Adrenal gland (tissue), 12 donors: ENCODE results near the gene CLDN24. TPM values are rescaled to one million over a fixed set of nuclear protein-coding genes. Genes with fewer than 3 reads are reported as not detected.
A peak's percentile ranks its signal among the peaks of the same experiment; 100 is the strongest.

Experiments used
- DNase-seq, 7 donors: peaks; one replicate each; pipeline ENCODE4 v3.0.0-alpha.2; 2019 to 2020
- H3K27ac ChIP-seq, 5 donors: fragments of 200-600 bp; sonication (generic) in 4 of 5; 1 replicate in 3 of 5; 2 replicates in 2 of 5; pipeline versions ENCODE4 v1.5.1 to v1.8.0; 2016 to 2020; ENCODE audit warnings: mild to moderate bottlenecking in 1 of 5
- H3K27me3 ChIP-seq: fragments of 200-600 bp; 2 replicates; pipeline ENCODE4 v1.8.0; 2021
- H3K36me3 ChIP-seq, 2 donors: fragments of 200-600 bp; replicated peaks in 1 of 2; 1 replicate in 1 of 2; 2 replicates in 1 of 2; pipeline versions ENCODE4 v1.5.1 to v1.8.0; 2018 to 2022
- H3K4me1 ChIP-seq, 2 donors: fragments of 200-600 bp; replicated peaks in 1 of 2; 1 replicate in 1 of 2; 2 replicates in 1 of 2; pipeline versions ENCODE4 v1.5.1 to v1.8.0; 2018 to 2021
- H3K4me3 ChIP-seq, 4 donors: fragments of 200-600 bp; sonication (generic) in 3 of 4; one replicate each; pipeline ENCODE4 v1.5.1; 2016 to 2018
- H3K9me3 ChIP-seq, 3 donors: fragments of 200-600 bp; sonication (generic) in 1 of 3; replicated peaks in 1 of 3; 1 replicate in 2 of 3; 2 replicates in 1 of 3; pipeline versions ENCODE4 v1.5.1 to v1.8.0; 2016 to 2021
- POLR2A ChIP-seq, 2 donors: fragments of 450-650 bp; IDR thresholded peaks; one replicate each; pipeline ENCODE4 v1.6.1; 2017; ENCODE audit warnings: antibody characterized with exemption in 2 of 2, mild to moderate bottlenecking in 2 of 2, moderate library complexity in 1 of 2
- WGBS, 4 donors: extraction: QIAGEN DNeasy Blood & Tissue Kit in 2 of 4; methylation state at CpG; one replicate each; pipeline versions ENCODE4 v1.1.5 to v1.1.7; 2013 to 2017; 5-methylcytosine and 5-hydroxymethylcytosine counted together
- intact Hi-C, 2 donors: fragments of 100-400 bp; cut with DNase I; formaldehyde crosslinking; loops; one replicate each; pipeline versions ENCODE4 v1.14.1 to v1.15.0; 2022 to 2023
- polyA plus RNA-seq, 3 donors: library from polyadenylated mRNA; stranded (reverse); fragments of 200-250 nt in 2 of 3; fragments of 350-450 nt in 1 of 3; fragmentation: Illumina TruSeq in 1 of 3; extraction: RNeasy Lipid Tissue Mini Kit (QIAGEN cat#74804) in 1 of 3; gene quantifications; one replicate each; pipeline ENCODE4 v1.2.3, GENCODE V29; 2013 to 2014
- total RNA-seq, 9 donors: library from RNA; depleted of rRNA in 4 of 9; stranded (reverse); fragments of >200 nt in 4 of 9; fragments of 120-200 nt in 1 of 9; fragmentation: NEBNext Ultra II Directional in 1 of 9; extraction: Animal tissue kit (Norgen Biotek cat#: 25700) in 1 of 9; gene quantifications; one replicate each; pipeline versions ENCODE4 v1.1.0 to v1.2.4, GENCODE V29; 2013 to 2023
- TF ChIP-seq, protein P1 (sequence below), 6 experiments: fragments of 450-650 bp in 4 of 6; fragments of 200-600 bp in 2 of 6; sonication (generic) in 1 of 6; IDR thresholded peaks; 1 replicate in 5 of 6; 2 replicates in 1 of 6; pipeline versions ENCODE4 v1.5.1 to v1.8.0; 2016 to 2021; ENCODE audit warnings: antibody characterized with exemption in 6 of 6, mild to moderate bottlenecking in 2 of 6, moderate library complexity in 1 of 6
- donor health status: healthy with polysubstance abuse.
- donor health status: Bipolar disorder and iron deficiency.
- donor health status: DM: yes; HTN: yes; CAD: no.
- donor health status: DM: no; HTN: no; CAD: no.
- donor health status: DM: no; HTN: no; CAD: no.
- donor health status: DM: yes; HTN: yes; CAD: no.

Gene CLDN24
- total and polyA plus RNA-seq, 12 donors: not detected

DNA sequence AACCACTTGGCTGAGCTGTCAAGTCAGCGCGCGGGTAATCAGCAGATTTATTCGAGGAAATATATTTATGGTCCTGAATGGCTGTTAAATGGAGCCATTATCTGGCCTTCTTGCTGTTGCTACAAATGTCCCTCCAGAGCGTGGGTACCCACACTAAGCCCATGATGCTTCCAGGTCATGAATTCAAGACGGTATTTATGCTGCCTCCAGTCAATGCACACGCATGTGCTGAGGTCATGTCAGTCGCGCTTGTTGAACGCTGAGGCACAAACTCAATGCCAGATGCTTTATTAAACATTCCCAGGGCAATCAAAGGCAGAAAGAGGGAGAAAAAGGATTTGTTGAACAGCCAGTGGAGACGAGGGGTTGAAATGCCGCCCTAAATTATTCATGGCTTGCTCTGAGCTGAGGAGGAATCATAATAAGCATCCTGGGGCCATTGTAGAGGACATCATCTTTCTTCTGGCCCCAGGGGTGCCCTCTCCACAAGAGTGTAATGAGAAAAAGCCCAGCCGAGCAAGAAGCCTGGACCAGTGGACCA, 36.1 kb upstream of the CLDN24 start:
- 84 to 87% (median 85%) methylated on average over 13 of the region's 13 CpGs for WGBS, 4 donors
- intact Hi-C loops: no loop called here
- Histone ChIP-seq H3K36me3 (no peaks in the 10 kb centered on the region), H3K4me1 (peaks cover 0 to 9% of the 10 kb centered on the region in 2 donors), H3K27ac (no peak overlapping the region), H3K9me3 (no peaks in the 10 kb centered on the region), H3K4me3 (no peak overlapping the region), H3K27me3 (peaks cover 30% of the 10 kb centered on the region)
- peak in 1 of 7 donors; percentile 18 for DNase-seq
- TF ChIP-seq, protein P1, sequence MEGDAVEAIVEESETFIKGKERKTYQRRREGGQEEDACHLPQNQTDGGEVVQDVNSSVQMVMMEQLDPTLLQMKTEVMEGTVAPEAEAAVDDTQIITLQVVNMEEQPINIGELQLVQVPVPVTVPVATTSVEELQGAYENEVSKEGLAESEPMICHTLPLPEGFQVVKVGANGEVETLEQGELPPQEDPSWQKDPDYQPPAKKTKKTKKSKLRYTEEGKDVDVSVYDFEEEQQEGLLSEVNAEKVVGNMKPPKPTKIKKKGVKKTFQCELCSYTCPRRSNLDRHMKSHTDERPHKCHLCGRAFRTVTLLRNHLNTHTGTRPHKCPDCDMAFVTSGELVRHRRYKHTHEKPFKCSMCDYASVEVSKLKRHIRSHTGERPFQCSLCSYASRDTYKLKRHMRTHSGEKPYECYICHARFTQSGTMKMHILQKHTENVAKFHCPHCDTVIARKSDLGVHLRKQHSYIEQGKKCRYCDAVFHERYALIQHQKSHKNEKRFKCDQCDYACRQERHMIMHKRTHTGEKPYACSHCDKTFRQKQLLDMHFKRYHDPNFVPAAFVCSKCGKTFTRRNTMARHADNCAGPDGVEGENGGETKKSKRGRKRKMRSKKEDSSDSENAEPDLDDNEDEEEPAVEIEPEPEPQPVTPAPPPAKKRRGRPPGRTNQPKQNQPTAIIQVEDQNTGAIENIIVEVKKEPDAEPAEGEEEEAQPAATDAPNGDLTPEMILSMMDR (IDR thresholded peaks at IDR 0.05): no peak
- no peak for TF ChIP-seq POLR2A (IDR thresholded peaks at IDR 0.05)

GRCh38 chr4:183356931-183357675, 34.9 kb upstream of the CLDN24 start:
- Histone ChIP-seq H3K27me3 (peaks cover 38% of the 10 kb centered on the region), H3K9me3 (no peaks in the 10 kb centered on the region), H3K27ac (no peak overlapping the region), H3K4me1 (peaks cover 0 to 9% of the 10 kb centered on the region in 2 donors), H3K4me3 (no peak overlapping the region), H3K36me3 (no peaks in the 10 kb centered on the region)
- no peak for TF ChIP-seq POLR2A (IDR thresholded peaks at IDR 0.05)
- intact Hi-C loops: no loop called here
- WGBS, 4 donors: 82 to 92% (median 85%) methylated on average over 17 to 20 of the region's 20 CpGs
- DNase-seq: peak in 1 of 7 donors; percentile 23

DNA sequence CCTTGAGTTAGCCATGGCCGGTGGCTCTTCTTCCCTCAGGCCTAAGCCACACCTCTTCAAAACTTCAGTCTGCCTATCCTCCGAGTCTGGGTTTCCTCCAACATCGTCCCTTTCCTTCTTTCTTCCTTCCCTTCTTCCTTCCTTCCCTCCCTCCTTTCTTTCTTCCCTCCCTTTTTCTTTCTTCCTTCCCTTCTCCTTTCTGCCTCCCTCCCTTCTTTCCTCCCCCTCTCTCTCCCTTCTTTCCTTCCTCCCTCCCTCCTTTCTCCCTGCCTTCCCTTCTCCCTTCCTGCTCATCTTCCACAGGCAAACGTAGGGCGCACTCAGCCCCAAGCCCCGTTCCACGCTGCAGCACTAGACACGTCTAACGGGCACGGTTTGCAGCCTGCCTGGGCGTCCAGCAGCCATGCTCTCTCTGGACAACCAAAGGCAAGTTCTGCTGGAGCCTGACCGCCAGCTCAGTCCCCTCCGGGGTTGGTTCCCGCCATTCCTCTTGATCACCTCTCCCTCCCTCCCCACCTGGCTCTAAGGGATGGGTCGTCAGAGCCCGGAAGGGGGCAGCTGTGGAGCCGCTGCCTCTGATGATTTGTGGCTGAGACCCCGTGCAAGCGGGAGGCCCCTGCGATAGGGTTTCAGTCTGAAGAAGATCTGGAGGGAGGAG, 34.1 kb upstream of the CLDN24 start:
- 69 to 78% (median 74%) methylated on average over 17 to 20 of the region's 20 CpGs for WGBS, 4 donors
- TF ChIP-seq, protein P1 (IDR thresholded peaks at IDR 0.05): no peak
- no peak for TF ChIP-seq POLR2A (IDR thresholded peaks at IDR 0.05)
- intact Hi-C loops: no loop called here
- H3K27ac ChIP-seq: no peak overlapping the region
- peaks cover 46% of the 10 kb centered on the region for H3K27me3 ChIP-seq
- no peaks in the 10 kb centered on the region for H3K9me3 ChIP-seq
- H3K4me3 ChIP-seq: no peak overlapping the region
- H3K4me1 ChIP-seq: peaks cover 0 to 9% of the 10 kb centered on the region in 2 donors
- no peaks in the 10 kb centered on the region for H3K36me3 ChIP-seq
- DNase-seq: peak in 2 of 7 donors; percentile 2 to 15

DNA sequence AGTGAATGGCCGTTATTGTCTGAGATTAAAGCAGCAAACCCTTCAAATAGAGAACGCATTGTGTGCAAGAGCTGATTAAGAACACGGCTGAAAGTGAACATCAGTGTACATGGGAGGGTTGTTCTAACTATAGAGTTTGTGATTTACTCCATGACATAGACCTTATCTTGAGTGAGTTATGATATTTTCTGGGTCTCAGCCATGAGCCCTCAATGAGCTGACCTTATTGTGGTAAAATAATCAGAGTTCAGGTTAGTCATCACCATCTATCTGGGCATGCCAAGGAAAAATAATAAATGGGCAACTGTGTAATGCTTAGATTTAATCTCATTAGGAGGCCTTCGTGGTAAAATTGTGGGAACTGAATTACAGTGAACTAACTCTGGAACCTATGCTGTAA, 33.2 kb upstream of the CLDN24 start:
- peak in 3 of 7 donors; percentile 41 to 58 (median 52) for DNase-seq
- Histone ChIP-seq H3K4me1 (peaks cover 0 to 9% of the 10 kb centered on the region in 2 donors), H3K27me3 (peaks cover 53% of the 10 kb centered on the region), H3K36me3 (no peaks in the 10 kb centered on the region), H3K9me3 (no peaks in the 10 kb centered on the region), H3K27ac (no peak overlapping the region), H3K4me3 (no peak overlapping the region)
- WGBS, 4 donors: 20 to 41% (median 28%) methylated on average over 4 of the region's 4 CpGs
- TF ChIP-seq, protein P1 (IDR thresholded peaks at IDR 0.05): no peak
- TF ChIP-seq POLR2A (IDR thresholded peaks at IDR 0.05): no peak
- intact Hi-C loops: no loop called here
